HEK293 (cell line): ENCODE measurements around the gene CD68.
A peak's percentile ranks its signal among the peaks of the same experiment; 100 is the strongest.

Experiments
- ATF2 ChIP-seq: fragments of 450-650 bp; formaldehyde crosslinking; IDR thresholded peaks from 2 replicates; pipeline ENCODE4 v1.5.1; 2016; ENCODE audit warnings: missing biosample characterization, missing genetic modification characterization, low read depth
- EGR2 ChIP-seq: fragments of 450-650 bp; formaldehyde crosslinking; IDR thresholded peaks from 2 replicates; pipeline ENCODE4 v1.5.1; 2016; ENCODE audit warnings: low read depth, missing biosample characterization, missing genetic modification characterization
- HOXD13 ChIP-seq: sonication (generic); formaldehyde crosslinking; IDR thresholded peaks from 2 replicates; pipeline ENCODE4 v1.8.0; 2022; ENCODE audit warnings: missing genetic modification reagents, borderline replicate concordance
- PRDM4 ChIP-seq: fragments of 450-650 bp; formaldehyde crosslinking; IDR thresholded peaks from 2 replicates; pipeline ENCODE4 v1.5.1; 2017; ENCODE audit warnings: missing biosample characterization, missing genetic modification characterization
- REPIN1 ChIP-seq: fragments of 450-650 bp; formaldehyde crosslinking; IDR thresholded peaks from 2 replicates; pipeline ENCODE4 v1.5.1; 2017; ENCODE audit warnings: missing biosample characterization, missing genetic modification characterization, low read depth
- TRIM28 ChIP-seq: IDR thresholded peaks from 2 replicates; pipeline ENCODE4 v1.6.1; 2011; ENCODE audit warnings: low read length, control low read depth, borderline replicate concordance
- YY1 ChIP-seq: fragments of 450-650 bp; formaldehyde crosslinking; IDR thresholded peaks from 2 replicates; pipeline ENCODE4 v1.5.1; 2018; ENCODE audit warnings: missing biosample characterization, missing genetic modification characterization
- ZBTB8A ChIP-seq: fragments of 450-650 bp; formaldehyde crosslinking; IDR thresholded peaks from 2 replicates; pipeline ENCODE4 v1.5.1; 2016; ENCODE audit warnings: missing biosample characterization, missing genetic modification characterization
- ZIC2 ChIP-seq: fragments of 450-650 bp; formaldehyde crosslinking; IDR thresholded peaks from 2 replicates; pipeline ENCODE4 v1.5.1; 2016; ENCODE audit warnings: missing biosample characterization, missing genetic modification characterization
- ZNF354C ChIP-seq: fragments of 450-650 bp; formaldehyde crosslinking; IDR thresholded peaks from 2 replicates; pipeline ENCODE4 v1.5.1; 2016; ENCODE audit warnings: missing biosample characterization, missing genetic modification characterization, low read depth, borderline replicate concordance
- ZNF426 ChIP-seq: fragments of 450-650 bp; formaldehyde crosslinking; IDR thresholded peaks from 2 replicates; pipeline ENCODE4 v1.5.1; 2017; ENCODE audit warnings: missing biosample characterization, missing genetic modification characterization, mild to moderate bottlenecking, inconsistent platforms, moderate library complexity
- ZNF521 ChIP-seq: fragments of 450-650 bp; formaldehyde crosslinking; IDR thresholded peaks from 2 replicates; pipeline ENCODE4 v1.5.1; 2017; ENCODE audit warnings: missing biosample characterization, mild to moderate bottlenecking, missing genetic modification characterization
- ZNF639 ChIP-seq: fragments of 450-650 bp; formaldehyde crosslinking; IDR thresholded peaks from 2 replicates; pipeline ENCODE4 v1.5.1; 2016; ENCODE audit warnings: missing biosample characterization, missing genetic modification characterization
- ZNF664 ChIP-seq: fragments of 450-650 bp; formaldehyde crosslinking; IDR thresholded peaks from 2 replicates; pipeline ENCODE4 v1.5.1; 2016; ENCODE audit warnings: missing biosample characterization, missing genetic modification characterization
- ZNF677 ChIP-seq: fragments of 450-650 bp; IDR thresholded peaks from 2 replicates; pipeline ENCODE4 v1.5.0; 2018; ENCODE audit warnings: missing biosample characterization, mild to moderate bottlenecking, missing genetic modification characterization, moderate library complexity
- ZNF704 ChIP-seq: fragments of 450-650 bp; formaldehyde crosslinking; IDR thresholded peaks from 2 replicates; pipeline ENCODE4 v1.5.1; 2016; ENCODE audit warnings: missing biosample characterization, missing genetic modification characterization
- ZNF792 ChIP-seq: fragments of 450-650 bp; formaldehyde crosslinking; IDR thresholded peaks from 2 replicates; pipeline ENCODE4 v1.5.1; 2016; ENCODE audit warnings: missing biosample characterization, missing genetic modification characterization
- ZSCAN4 ChIP-seq: fragments of 450-650 bp; formaldehyde crosslinking; IDR thresholded peaks from 2 replicates; pipeline ENCODE4 v1.5.1; 2017; ENCODE audit warnings: missing biosample characterization, missing genetic modification characterization
- TF ChIP-seq, protein P1 (sequence below): fragments of 450-650 bp; formaldehyde crosslinking; IDR thresholded peaks from 2 replicates; pipeline ENCODE4 v1.5.1; 2016; ENCODE audit warnings: missing biosample characterization, missing genetic modification characterization
- TF ChIP-seq, protein P2 (sequence below): fragments of 450-650 bp; formaldehyde crosslinking; IDR thresholded peaks from 2 replicates; pipeline ENCODE4 v1.5.1; 2016; ENCODE audit warnings: missing biosample characterization, missing genetic modification characterization
- TF ChIP-seq, protein P3 (sequence below): fragments of 450-650 bp; formaldehyde crosslinking; IDR thresholded peaks from 2 replicates; pipeline ENCODE4 v1.5.1; 2016; ENCODE audit warnings: missing biosample characterization, missing genetic modification characterization

Gene CD68

GRCh38 chr17:7583253-7584109 is 4.0 kb downstream of the CD68 start, which contains the start of gene MPDU1 (continued):
- TF ChIP-seq, protein P1, sequence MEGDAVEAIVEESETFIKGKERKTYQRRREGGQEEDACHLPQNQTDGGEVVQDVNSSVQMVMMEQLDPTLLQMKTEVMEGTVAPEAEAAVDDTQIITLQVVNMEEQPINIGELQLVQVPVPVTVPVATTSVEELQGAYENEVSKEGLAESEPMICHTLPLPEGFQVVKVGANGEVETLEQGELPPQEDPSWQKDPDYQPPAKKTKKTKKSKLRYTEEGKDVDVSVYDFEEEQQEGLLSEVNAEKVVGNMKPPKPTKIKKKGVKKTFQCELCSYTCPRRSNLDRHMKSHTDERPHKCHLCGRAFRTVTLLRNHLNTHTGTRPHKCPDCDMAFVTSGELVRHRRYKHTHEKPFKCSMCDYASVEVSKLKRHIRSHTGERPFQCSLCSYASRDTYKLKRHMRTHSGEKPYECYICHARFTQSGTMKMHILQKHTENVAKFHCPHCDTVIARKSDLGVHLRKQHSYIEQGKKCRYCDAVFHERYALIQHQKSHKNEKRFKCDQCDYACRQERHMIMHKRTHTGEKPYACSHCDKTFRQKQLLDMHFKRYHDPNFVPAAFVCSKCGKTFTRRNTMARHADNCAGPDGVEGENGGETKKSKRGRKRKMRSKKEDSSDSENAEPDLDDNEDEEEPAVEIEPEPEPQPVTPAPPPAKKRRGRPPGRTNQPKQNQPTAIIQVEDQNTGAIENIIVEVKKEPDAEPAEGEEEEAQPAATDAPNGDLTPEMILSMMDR (tag by site-specific recombination), result peak; percentile 52
- TF ChIP-seq ZNF677, result no peak
- peak; percentile 90 for TF ChIP-seq EGR2
- TF ChIP-seq, protein P2, sequence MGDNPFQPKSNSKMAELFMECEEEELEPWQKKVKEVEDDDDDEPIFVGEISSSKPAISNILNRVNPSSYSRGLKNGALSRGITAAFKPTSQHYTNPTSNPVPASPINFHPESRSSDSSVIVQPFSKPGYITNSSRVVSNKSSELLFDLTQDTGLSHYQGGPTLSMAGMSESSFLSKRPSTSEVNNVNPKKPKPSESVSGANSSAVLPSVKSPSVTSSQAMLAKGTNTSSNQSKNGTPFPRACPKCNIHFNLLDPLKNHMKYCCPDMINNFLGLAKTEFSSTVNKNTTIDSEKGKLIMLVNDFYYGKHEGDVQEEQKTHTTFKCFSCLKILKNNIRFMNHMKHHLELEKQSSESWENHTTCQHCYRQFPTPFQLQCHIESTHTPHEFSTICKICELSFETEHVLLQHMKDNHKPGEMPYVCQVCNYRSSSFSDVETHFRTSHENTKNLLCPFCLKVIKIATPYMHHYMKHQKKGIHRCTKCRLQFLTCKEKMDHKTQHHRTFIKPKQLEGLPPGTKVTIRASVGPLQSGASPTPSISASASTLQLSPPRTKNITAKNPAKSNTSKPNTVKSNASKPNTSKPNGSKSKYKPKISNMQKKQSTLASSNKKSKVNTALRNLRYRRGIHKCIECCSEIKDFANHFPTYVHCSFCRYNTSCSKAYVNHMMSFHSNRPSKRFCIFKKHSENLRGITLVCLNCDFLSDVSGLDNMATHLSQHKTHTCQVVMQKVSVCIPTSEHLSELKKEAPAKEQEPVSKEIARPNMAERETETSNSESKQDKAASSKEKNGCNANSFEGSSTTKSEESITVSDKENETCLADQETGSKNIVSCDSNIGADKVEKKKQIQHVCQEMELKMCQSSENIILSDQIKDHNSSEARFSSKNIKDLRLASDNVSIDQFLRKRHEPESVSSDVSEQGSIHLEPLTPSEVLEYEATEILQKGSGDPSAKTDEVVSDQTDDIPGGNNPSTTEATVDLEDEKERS (tag by site-specific recombination), result peak; percentile 53
- TF ChIP-seq YY1 (tag by site-specific recombination), result peak; percentile 99
- TF ChIP-seq ZNF354C (tag by site-specific recombination), result no peak
- 0 out of 2 replicates have a peak, but pooled peaks have one; percentile 52 for TF ChIP-seq REPIN1
- TF ChIP-seq ATF2 (tag by site-specific recombination), result no peak
- peak; percentile 29 for TF ChIP-seq ZBTB8A
- TF ChIP-seq ZNF704, result no peak
- TF ChIP-seq HOXD13 (CRISPR knock-in tag), result no peak
- TF ChIP-seq ZNF426 (tag by site-specific recombination), result no peak
- TF ChIP-seq PRDM4 (tag by site-specific recombination), result peak; percentile 9; the same call in 1 of the 2 replicates
- TF ChIP-seq, protein P3, sequence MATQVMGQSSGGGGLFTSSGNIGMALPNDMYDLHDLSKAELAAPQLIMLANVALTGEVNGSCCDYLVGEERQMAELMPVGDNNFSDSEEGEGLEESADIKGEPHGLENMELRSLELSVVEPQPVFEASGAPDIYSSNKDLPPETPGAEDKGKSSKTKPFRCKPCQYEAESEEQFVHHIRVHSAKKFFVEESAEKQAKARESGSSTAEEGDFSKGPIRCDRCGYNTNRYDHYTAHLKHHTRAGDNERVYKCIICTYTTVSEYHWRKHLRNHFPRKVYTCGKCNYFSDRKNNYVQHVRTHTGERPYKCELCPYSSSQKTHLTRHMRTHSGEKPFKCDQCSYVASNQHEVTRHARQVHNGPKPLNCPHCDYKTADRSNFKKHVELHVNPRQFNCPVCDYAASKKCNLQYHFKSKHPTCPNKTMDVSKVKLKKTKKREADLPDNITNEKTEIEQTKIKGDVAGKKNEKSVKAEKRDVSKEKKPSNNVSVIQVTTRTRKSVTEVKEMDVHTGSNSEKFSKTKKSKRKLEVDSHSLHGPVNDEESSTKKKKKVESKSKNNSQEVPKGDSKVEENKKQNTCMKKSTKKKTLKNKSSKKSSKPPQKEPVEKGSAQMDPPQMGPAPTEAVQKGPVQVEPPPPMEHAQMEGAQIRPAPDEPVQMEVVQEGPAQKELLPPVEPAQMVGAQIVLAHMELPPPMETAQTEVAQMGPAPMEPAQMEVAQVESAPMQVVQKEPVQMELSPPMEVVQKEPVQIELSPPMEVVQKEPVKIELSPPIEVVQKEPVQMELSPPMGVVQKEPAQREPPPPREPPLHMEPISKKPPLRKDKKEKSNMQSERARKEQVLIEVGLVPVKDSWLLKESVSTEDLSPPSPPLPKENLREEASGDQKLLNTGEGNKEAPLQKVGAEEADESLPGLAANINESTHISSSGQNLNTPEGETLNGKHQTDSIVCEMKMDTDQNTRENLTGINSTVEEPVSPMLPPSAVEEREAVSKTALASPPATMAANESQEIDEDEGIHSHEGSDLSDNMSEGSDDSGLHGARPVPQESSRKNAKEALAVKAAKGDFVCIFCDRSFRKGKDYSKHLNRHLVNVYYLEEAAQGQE (tag by site-specific recombination), result 0 out of 2 replicates have a peak, but pooled peaks have one; percentile 27
- TF ChIP-seq ZNF521 (tag by site-specific recombination), result no peak
- TF ChIP-seq ZNF664 (tag by site-specific recombination), result no peak
- no peak for TF ChIP-seq ZNF792 (tag by site-specific recombination)
- peak; percentile 14; the same call in 1 of the 2 replicates for TF ChIP-seq ZIC2
- TF ChIP-seq ZSCAN4, result peak; percentile 50; the same call in 1 of the 2 replicates
- peak; percentile 91 for TF ChIP-seq ZNF639 (tag by site-specific recombination)
- TF ChIP-seq TRIM28, result no peak
